ENCODE data around the gene IRX4.

- TF ChIP-seq, protein P1, sequence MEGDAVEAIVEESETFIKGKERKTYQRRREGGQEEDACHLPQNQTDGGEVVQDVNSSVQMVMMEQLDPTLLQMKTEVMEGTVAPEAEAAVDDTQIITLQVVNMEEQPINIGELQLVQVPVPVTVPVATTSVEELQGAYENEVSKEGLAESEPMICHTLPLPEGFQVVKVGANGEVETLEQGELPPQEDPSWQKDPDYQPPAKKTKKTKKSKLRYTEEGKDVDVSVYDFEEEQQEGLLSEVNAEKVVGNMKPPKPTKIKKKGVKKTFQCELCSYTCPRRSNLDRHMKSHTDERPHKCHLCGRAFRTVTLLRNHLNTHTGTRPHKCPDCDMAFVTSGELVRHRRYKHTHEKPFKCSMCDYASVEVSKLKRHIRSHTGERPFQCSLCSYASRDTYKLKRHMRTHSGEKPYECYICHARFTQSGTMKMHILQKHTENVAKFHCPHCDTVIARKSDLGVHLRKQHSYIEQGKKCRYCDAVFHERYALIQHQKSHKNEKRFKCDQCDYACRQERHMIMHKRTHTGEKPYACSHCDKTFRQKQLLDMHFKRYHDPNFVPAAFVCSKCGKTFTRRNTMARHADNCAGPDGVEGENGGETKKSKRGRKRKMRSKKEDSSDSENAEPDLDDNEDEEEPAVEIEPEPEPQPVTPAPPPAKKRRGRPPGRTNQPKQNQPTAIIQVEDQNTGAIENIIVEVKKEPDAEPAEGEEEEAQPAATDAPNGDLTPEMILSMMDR (IDR thresholded peaks at IDR 0.05): no peak
- TF ChIP-seq POLR2A (IDR thresholded peaks at IDR 0.05): no peak
- TF ChIP-seq EP300 (IDR thresholded peaks at IDR 0.05): no peak
These were observed 47.9 kb downstream of the IRX4 start for GRCh38 chr5:1834721-1835429.

Measured in tibial nerve (tissue), 4 donors.